ENCODE measurements around the gene UBE2R2.
"Not testable (repeated sequence)": the region's sequence is repeated elsewhere in the genome, so short reads cannot be mapped to it uniquely, and the experiment has no call there.

Gene UBE2R2

DNA sequence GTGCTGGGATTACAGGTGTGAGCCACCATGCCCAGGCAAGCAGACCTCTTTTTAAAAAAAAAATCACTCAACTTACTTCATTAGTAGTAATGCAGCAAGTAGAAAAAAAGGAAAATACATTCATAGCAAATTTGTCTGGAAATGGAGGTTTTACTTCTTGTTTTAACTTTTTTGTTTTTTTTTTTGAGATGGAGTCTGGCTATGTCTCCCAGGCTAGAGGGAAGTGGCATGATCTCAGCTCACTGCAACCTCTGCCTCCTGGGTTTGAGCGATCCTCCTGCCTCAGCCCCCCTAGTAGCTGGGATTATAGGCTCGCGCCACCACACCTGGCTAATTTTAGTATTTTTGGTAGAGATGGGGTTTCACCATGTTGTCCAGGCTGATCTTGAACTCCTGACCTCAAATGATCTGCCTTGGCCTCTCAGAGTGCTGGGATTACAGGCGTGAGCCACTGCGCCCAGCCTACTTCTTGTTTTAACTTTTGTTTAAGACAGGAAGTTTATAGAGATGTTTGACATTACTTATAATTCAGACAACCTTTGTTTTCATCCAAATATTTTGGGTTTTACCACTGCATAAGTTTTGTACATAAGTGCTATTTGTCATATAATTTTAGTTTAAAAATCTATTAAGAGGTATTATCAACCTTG is 26.5 kb downstream of the UBE2R2 start:
- DNase-seq, result no peak

DNA sequence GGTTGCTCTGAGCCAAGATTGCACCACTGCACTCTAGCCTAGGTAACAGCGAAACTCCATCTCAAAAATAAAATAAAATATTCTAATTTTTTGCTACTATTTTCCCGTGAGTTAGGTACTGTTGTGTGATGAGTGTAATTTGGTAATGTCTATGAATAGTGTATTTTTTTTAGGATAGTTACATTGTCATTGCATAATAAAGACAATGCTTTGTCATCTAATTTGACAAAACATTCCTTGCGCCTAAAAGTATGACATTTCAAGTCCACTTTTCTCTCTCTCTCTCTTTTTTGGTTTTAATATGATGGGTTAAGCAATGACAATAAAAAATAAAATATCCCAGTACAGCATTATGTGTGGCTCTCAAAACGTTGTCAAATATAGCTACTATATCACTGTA is 29.3 kb downstream of the UBE2R2 start:
- no peak for DNase-seq

DNA sequence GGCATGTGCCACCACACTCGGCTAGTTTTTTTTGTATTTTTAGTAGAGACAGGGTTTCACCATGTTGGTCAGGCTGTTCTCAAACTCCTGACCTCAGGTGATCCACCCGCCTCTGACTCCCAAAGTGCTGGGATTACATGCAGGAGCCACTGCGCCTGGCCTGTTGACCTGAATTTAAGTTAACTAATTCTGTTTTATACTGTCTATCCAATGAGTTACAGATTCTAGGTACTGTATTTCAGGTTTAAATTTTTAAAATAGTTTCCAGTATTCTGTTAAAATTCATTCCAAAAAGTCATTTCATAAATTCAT is 30.9 kb downstream of the UBE2R2 start:
- not testable (repeated sequence) for DNase-seq

GRCh38 chr9:33850267-33850629 is 33.3 kb downstream of the UBE2R2 start:
- DNase-seq, result no peak

- DNase-seq, result no peak
Observed at GRCh38 chr9:33850677-33851076, 33.7 kb downstream of the UBE2R2 start.

DNA sequence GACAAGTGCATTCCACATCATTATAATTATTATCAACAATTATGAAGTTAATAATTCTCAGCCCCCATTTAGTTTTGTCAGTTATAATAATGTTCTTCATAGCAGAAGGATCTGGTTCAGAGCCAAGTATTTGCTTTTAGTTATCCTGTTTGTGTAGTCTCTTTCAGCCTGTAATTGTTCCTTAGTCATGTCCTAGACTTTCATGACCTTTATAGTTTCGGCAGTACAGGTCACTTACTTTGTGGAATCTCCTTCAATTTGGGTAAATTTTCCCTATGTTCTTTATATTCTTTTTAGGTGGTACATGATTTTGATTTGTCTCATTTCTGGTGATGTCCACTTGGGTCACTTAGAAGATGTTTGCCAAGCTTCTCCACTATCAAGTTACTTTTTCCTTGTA is 34.3 kb downstream of the UBE2R2 start:
- DNase-seq, result no peak

DNA sequence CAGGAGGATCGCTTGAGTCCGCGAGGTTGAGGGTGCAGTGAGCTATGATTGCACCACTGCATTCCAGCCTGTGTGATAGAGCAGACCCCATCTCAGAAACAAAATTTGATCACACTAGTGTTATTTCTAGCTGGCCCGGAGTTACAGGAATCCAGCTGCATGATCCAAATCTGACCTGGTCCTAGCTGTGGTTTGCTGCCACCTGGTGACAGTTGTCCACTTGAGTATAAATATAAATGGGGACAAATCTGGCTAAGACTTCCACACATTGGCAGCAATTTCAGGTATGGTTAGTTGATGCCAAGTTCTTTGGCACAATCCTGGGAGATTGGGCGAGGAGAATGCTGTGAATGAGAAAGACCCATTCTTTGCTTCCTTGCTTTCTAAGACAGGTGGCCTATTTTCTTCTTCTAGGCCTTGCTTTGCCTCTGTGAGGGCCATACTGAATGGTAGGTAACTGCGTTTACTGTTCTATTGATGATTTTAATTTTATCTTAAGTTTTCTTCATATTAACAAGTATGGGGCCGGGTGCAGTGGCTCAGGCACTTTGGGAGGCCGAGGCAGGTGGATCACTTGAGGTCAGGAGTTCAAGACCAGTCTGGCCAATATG is 35.4 kb downstream of the UBE2R2 start:
- peak; percentile 74 for DNase-seq

GRCh38 chr9:33856247-33856646 is 39.3 kb downstream of the UBE2R2 start:
- DNase-seq, result no peak

DNA sequence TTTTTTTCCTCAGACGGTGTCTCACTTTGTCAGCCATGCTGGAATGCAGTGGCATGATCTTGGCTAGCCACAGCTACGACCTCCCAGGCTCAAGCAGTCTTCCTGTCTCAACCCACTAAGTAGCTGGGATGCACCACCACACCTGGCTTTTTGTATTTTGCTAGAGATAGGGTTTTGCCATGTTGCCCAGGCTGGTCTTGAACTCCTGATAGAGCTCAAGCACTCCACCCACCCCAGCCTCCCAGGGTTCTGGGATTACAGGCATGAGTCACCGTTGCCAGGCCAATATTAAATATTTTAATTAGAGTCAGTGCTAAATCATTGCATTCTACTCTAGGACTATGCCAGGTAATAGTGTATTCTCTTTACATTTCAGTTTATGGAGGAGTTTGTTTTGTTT is 41.5 kb downstream of the UBE2R2 start:
- no peak for DNase-seq

- no peak for DNase-seq
Observed at GRCh38 chr9:33860200-33860871, 43.4 kb downstream of the UBE2R2 start.

DNA sequence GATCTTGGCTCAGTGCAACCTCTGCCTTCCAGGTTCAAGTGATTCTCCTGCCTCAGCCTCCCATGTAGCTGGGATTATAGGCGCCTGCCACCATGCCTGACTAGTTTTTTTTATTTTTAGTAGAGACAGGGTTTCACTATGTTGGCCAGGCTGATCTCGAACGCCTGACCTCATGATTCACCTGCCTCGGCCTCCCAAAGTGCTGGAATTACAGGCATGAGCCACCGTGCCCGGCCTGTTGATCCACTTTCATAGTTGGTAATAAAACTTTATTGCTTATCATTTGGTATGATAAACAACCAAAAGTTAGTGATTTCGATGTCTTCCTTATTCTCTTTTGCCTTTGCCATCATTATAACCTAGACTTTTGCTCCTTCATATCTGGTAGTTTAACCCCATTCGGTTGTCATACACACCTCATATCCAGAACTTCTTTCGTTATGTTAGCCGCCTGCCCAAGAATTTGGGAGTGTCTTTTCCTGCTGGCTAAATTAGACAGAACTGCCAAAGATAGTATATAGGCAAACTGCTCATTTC is 45.0 kb downstream of the UBE2R2 start:
- DNase-seq, result no peak

GRCh38 chr9:33863027-33863426 is 46.1 kb downstream of the UBE2R2 start:
- not testable (repeated sequence) for DNase-seq

DNA sequence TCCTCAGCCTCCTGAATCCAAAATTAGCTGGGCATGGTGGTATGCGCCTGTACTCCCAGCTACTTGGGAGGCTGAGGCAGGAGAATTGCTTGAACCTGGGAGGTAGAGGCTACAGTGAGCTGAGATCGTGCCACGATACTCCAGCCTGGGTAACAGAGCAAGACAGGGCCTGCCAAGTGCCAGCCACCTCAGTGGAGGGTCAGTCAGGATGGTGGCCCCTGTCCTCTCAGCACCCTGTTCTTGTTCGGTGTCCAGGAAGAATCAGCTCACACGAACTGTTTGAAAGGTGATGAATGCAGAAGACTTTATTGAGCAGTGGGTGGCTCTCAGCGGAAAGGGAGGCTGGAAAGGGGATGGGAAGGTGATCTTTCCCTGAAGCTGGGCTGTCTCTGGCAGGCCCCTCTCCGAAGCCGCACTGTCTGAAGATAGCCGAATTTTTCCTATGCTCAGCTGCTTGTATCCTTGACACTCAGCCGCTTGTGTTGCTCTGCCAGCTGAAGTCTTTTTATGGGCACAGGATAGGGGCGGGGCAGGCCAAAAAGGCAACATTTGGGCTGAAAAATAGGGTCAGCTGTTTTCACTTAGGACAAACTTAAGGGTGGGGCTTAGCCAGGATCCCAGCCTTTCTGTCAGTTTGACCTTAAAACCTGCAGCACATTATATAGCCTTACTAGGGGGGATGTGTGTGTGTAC is 50.9 kb downstream of the UBE2R2 start:
- DNase-seq, result no peak

- DNase-seq, result no peak
Observed at GRCh38 chr9:33868440-33868973, 51.5 kb downstream of the UBE2R2 start.

GRCh38 chr9:33869243-33869642 is 52.3 kb downstream of the UBE2R2 start:
- not testable (repeated sequence) for DNase-seq

GRCh38 chr9:33877727-33878489 is 60.9 kb downstream of the UBE2R2 start:
- DNase-seq, result no peak

- DNase-seq, result no peak
Observed at GRCh38 chr9:33878691-33879366, 61.9 kb downstream of the UBE2R2 start.

DNA sequence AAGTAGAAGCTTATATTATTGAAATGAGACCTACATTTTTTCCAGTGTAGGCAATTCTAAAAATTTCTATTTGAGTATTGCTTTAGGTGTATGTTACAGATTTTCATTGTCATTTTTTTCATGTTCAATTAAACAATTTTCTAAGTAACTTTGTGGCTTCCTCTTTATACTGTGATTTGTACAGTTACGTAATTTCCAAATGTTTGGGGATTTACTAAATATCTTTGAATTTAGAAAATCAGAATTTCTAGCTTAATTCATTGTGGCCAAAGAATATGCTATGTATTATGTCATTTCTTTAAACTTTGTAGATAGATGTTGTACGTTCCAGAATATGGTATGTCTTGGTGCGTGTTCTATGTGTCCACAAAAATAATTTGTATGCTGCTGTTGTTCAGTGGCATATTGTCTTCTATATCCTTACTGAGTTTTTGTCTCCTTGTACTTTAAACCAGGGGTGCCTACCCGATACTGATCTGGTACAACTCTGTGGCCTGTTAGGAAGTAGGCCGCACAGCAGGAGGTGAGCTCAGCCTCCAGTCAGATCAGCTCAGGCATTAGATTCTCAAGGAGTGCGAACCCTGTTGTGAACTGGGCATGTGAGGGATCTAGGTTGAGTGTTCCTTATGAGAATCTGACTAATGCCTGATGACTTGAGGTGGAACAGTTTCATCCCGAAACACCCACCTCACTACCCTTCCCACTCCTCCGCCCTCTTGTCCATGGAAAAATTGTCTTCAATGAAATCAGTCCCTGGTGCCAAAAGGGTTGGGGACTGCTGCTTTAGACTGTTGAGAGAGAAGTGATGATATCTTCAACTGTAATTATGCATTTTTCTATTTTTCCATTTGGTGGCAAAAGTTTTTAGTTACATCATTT is 63.5 kb downstream of the UBE2R2 start:
- DNase-seq, result no peak

DNA sequence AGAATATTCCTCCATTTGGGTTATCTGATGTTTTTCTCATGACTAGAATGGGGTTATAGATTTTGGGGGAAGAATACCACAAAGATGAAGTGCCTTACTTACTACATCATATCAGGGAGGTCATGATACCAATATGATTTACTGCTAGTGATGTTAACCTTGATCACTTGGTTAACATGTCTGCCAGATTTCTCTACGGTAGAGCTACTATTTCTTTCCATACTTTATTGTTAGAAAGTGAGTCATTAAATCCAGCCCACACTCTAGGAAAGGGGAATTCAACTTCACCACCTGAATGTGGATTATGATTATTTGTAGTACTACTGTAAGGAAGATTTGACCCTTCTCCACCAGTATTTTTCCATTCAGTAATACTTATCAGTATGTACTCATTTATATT is 64.7 kb downstream of the UBE2R2 start:
- DNase-seq, result no peak

DNA sequence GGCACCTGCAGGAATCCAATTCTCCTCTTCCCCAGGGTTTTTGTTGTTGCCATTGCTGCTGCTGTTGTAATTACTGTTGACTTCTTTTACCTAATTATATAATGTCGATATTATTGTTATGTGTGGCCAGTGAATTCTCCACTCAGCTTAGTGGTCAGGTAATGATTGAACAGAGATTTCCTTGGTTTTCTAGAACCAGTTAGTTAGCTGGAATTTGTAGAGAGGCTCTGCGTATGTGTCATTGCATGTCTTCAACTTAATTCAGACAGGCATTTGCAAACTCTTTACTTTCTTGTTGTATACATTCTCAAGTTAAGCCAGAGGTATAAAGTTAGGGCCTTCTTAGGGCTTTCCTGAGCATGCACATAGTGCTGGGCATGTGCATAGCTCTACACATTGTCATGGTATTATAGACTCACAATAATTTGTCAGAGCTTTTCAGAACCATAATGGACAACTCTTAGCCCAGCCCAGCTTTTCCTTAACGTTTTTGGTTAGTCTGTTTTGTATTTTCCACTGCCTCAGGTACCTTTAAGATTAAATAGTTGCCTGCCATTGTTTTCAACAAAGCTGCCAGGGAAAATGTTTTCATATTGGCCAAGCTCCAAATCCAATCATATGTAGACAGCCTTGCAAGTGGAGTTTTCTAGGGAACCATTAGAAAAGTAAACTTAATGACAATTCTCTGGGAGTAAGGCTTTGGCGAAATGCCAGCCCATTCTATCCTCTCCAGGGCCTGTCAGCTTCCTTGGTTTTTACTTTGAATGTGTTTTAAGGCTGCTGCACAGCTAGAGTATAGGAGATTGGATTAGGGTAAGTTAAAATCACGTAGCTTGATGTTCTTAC is 68.1 kb downstream of the UBE2R2 start:
- DNase-seq, result no peak
